GM21529 (cell line): ENCODE measurements around the gene RHBG.

Source experiments
- ATAC-seq: cut with Tn5 transposase; IDR thresholded peaks from one replicate; pipeline ENCODE4 v1.9.1; 2021; ENCODE audit not compliant: unreplicated experiment

RHBG gene

DNA sequence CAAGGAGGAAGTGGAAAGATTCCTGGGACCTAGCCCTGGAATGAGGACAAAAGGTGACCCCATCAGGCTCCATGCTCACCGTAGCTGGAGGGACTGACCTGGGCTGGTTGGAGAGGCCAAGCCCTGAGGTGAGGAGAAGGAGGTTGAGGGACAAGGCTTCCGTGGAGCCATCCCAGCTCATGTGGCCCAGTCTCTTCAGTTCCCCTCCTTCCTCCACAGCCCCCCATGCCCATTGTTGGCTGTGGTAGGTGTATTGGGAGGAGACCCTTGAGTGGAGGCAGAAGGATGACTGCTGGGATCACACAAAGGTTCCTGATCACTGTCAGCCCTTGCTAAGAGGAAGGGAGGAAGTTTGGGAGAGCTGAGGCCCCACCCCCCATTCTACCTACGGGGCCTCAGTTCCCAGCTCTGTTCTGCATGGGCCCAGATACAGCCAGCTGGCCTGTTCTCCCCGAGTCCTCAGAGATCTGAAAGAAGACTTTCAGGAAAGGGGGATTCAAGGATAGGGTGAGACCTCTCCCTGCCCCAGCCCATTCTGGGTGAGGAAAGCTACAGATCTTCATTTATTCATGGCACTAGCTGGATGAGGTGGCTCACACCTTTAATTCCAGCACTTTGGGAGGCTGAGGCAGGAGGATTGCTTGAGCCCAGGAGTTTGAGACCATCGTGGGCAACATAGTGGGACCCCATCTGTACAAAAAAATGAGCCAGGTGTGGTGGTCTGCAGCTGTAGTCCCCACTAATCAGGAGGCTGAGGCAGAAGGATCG, 17.3 kb downstream of the RHBG start:
- ATAC-seq, result no peak

DNA sequence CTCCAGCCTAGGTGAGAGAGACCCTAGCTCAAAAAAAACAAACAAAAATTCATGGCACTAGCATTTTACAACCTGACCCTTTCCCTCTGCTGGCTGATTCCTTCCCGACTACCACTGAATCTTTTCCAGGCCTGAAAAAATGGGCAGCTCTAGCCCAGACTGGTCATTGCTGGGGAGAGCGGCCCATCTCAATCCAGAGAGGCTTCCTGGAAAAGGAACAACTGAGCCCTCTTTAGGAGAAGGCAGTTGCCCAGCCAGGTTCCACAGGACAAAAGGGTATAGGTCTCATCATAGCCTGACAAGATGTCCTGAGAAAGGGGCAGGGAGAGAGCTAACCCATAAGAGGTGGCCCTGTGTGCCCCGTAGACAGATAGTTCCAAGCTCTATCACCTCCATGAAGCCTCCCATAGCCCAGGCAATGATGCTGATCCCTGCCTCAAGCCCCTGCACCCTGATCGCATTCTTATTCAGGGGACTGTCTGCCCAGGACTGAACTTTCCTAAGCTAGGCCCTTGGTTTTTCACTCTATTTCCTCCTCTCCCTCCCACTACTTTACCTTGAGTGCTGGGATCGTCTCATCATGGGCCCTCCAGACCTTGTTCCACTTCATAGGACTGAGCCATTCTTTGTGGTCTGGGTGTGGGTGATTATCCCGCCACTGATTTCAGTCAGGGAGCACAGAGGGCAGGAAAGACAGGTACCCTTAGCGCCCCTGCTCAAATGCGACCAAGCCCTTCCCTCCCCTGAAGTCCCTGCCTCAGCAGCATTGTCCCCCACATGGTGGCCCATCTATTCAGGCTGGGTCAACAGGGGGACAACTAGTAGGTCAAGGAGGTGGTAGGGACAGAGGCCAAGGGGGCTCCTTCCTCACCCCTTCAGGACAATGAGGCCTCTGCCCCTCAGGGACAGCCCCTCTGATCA, 18.2 kb downstream of the RHBG start:
- no peak for ATAC-seq

DNA sequence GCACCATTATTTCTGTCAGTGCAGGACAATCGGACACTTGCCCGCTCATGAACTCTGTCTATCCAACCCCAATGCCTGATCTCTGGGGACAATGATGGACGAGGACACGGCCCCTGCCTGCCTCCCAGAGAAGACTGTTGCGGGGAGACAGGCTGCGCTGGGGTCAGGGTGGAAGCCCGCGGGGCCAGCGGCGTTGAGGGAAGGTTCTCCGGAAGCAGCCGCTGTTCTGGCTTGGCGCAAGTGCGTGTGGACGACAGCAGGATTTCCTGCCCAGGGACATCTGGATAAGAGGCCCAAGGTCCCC, 18.8 kb downstream of the RHBG start:
- no peak for ATAC-seq

DNA sequence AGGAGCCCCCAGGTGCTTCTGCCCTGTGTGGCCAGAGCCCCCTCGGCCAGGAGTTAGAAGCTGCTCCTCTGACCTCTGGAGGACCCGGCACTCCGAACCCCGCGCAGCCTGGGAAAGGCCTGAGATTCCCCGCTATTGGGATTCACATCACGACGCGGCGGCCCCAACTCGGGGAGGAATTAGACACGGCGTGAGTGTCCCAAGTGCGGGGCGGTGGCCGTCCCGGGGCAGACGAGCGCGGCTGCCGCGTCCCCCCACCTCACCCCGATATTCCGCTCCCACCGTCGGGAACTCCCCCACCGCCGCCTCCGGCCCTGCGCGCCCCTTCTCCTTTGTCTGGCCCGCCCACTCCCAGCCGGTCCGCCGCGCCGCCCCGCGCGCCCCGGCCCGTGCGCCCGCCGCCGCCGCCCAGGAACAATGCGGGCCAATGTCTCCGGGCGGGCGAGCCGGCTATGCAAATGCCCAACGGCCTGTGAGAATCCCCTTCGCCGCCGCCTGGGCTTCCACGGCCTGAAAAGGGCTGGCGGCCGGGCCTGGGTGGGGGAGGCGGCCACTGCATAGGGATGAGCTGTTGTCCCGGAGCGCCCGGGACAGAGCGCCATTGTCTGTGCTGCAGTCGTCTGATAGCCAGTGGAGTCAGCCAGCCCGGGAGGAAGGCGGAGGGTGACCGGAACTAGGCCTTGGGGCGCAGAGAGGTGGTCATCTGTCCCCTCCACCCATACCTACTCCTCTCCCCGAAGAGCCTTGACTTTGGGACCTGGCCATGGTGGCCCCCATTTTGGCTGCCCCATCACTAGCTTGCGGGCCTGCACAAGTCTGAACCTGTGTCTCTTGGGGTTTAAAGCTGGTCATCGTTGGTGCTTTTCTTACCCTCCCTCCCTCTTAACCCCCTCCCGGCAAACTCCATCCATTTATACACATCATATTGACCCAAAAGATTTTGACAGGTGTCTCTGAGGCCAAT, 19.4 kb downstream of the RHBG start:
- no peak for ATAC-seq

DNA sequence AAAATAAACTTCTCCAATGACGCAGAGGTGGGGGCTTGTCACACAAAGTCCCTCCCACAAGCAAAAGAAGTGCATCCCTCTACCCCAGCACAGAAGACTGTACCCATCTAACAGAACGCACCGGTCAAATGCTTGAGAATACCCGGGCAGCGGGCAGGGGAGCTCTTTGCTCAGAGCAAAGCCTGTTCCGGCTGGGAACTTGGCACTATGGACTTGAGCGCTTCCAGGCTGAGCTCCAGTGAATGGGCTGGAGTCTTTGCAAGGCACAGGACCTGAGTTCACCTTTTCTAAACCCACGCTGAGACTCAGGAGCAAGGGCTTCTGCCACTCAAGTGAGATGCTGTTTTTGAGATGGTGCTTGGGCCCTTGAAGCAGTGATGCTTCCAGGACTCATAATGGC, 20.3 kb downstream of the RHBG start:
- no peak for ATAC-seq

DNA sequence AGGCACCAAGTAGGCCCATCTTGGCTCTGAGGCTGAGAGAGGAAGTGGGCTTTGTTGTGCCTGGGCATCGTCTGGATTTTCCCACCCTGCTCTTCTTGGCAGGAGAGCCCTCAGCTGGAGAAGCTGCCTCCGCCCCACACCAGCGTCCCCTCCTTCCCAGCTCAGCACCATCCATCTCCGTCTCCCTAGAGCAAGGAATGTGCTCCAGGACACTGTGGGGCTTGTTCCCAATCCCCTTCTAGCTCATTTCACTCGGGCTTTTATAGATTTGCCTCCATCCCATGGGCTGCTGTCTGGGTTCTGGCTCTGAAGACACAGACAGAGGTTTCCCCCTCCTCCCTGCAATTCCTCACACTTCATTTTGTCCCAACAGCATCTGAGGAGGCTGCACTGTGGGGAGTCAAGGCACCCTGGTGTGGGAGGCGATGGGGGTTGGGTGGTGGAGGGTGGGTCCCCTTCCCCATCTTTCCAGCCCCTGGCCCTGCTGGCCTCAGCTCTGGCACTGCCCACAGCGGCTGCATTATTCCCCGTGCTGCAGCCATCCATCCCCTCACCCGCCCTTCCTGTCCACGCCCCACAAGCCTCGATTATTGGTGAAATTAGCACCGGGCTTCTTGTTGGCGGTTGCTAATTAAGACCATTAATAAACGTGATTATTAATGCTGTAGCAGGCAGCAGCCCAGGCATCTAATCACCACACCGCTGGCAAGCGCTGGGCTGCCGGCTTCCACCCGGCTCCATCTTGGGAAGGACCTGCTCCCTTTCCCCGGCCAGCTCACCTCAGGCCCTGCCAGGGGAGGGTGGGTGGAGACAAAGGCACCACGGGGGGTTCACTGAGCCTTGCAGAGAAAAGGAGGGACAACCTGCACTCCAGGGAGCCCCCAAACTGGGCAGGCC, 21.7 kb downstream of the RHBG start:
- no peak for ATAC-seq

DNA sequence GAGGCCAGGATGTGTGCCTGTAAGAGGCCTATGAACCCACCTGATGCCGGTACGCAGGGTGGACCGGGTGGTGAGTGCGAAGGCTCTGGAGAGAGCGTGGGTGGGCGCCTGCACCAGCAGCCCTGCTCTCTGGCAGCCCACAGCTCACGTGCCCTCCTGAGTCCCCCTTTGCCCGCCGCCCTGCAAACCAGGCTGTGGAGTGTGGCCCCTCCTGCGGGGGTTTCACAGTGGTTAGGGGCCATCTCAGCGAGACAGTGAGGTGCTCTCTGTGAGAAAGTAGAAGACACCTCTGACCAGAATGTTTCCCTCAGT, 22.3 kb downstream of the RHBG start:
- ATAC-seq, result no peak

DNA sequence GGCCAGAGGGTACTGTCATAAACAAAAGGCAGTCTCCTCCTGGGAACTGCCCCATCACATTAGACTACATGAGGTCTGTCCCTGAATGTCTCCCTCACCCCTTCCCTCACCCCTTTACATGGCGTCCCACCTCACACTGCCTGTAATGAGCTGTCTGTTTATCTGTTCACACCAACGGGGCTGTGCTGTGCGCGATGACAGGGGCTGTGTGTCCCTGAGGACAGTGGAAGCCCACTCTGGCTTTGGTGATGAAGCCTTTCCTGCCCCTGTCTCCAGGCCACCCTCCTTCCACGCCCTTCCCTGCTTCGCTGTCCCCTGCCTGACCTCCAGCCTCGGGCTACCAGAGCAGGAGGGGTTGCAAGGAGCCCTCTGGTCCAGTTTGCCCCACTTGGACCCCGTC, 22.7 kb downstream of the RHBG start:
- no peak for ATAC-seq

DNA sequence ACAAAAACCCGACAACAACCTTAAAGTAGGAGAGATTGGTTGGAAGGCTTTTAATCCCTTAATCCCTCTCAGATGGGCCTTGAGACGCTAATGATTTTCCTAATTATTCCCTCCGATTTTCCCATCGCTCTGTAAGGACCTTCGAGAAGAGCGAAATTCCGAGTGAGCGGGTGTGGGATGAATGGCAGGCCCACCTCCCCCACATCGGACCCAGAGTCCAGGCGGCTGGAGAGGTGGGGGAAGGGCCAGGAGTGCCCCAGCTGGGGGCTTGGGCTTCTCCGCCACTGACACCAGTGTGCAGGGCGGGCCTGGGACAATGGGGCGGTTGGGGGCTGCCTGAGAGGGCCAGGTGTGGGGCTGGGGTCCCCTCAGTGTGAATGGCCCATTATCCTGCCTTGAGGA, 23.4 kb downstream of the RHBG start:
- ATAC-seq, result no peak

DNA sequence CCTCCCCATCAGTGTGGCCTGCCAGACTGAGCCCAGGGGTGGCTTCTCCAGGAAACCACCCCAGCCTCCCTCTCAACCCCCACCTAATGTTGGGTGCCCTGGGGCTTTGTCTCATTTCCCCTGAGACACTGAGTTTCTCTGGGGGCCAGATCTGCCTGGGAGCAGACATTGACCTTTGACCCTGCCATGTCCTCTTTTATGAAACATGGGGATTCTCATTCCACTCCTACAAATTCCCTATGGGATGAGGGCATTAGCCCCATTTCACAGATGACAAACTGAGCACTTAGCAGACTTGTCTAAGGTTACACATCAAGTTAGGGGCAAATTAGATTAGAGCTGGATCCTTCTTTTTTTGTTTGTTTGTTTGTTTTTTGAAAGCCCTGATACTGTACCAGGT, 24.1 kb downstream of the RHBG start:
- no peak for ATAC-seq

DNA sequence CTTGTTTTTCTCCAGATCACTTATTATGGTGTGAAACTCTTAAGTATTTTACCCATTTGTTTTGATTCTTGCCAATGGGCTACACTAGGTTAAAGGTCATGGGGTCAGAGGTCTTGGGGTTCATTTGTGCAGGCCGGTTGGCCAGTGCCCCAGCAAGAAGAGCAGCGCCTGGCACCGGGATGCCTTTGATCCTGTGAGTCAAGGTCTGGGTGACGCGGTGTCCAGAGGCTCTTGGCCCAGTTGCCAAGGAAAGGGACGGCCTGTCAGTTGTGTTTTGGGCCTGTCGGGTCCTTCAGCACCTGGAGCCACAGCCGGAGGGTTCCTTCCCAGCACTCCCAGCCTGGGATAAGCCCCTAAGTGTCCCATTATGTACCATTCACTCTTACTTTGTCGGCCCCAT, 25.1 kb downstream of the RHBG start:
- no peak for ATAC-seq

DNA sequence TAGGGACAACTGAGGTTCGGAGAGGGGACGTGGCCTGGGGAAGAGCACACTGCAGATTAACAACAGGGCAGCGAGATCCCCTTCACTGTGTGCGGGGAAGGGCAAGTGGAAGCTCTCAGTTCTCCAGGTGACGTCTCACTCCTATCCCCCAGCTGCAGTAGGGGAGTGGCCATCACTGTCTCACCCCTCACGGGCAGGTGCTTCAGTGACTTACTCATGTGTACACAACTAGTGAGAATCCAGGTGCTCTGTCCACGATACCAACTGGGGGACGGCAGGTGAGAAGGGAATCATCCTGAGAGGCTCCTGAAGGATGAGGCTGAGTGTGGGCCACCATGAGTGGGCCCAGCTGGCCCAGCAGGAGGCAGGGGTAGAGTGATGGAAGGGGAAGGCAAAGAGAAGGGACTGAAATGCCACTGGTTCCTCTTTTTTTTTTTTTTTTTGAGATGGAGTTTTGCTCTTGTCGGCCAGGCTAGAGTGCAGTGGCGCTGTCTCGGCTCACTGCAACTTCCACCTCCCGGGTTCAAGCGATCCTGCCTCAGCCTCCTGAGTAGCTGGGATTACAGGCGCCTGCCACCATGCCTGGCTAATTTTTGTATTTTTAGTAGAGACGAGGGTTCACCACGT, 25.9 kb downstream of the RHBG start:
- no peak for ATAC-seq

DNA sequence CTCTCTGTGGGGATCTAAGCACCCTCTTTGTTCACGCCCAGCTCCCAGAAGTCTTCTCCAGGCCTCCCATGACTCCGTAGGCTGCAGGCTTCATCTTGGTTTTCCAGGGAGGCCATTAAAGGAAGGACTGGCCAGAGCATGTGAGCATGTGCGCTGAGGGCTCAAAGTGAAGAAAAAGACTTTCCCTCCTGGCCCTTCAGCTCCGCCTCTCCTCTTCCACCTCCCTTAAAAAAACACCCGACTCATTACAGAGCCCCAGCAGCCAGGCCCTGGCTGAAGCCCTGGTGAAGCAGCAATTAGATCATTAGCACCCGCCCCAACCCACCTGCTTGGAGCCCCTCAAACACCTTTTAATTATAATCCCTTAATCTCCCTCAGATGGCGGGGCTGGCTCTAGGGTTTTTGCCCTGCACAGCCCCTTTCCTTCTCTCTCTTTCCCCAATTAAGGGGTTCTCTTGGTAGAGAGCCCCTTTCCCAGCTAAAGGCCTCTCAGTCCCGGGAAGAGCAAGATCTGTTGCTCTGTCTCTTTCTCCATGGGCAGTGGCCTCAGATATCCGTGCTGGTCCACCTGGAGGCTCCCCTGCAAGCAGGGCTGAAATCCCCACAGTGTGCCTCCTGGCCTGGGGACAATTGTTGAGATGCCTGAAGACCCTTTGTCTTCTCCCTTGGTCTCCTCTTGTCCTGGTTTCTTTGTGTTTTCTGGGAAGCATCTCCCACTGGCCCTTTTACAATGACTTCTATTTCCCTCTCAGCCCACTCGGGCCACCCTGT, 30.5 kb downstream of the RHBG start:
- ATAC-seq, result no peak

DNA sequence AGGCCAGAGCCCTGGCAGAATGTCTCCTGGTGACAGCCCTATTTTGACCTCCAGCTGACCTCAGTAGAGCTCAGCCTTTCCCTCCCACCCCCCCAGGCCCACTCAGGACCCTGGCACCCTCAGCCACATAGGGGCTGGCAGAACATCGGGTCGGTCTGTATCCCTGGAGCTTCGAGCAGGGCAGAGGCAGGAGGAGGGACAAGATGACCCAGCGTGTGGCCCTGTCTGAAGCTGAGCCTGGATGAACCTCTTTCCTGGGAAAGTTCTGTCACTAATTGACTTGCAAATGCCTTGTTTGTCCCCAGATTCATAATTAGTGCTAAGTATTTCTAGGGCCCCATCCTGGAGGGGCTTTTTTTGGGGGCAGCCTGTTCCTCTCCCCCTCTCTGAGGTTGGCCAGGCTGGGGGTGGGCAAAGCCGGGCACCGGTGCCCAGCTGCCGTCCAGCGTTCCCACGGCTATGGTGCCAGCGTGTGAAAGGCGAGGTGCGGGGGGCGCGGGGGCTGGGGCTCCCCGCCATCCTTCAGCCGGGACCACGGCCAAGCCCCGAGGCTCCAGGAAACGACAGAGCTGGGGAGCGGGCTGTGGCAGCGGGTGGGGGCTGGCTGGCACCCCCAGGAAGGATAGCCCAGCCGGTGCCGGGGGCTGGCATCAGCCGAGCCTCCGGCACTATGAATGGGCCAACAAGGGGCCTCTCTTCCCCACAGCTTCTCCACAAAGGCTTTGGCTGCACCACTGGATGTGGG, 31.4 kb downstream of the RHBG start:
- no peak for ATAC-seq

DNA sequence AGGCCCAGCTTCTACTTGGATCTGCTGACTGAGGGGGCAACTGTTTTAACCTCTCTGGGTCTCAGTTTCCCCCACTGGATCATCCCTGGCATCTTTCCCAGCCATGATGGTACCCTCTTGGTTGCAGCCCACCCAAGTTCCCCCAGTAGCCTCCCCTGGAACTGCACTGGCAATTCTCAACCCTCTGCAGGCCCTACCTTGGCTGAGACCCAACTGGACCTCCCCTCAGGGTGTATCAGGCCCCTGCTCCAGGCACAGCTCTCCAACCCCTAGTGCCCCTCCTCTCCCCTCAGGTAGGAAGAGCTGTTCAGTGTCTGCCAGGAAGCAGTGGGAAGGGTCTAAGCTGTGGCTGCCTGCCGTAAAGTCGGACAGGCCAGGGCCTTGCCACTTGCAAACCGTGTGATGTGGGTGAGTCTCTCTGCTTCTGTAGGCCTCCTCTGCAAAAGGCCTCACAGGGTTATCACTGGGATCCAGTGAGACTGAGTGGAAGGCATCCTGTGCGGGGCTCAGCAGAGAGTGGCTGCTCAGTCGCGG, 32.1 kb downstream of the RHBG start:
- no peak for ATAC-seq

DNA sequence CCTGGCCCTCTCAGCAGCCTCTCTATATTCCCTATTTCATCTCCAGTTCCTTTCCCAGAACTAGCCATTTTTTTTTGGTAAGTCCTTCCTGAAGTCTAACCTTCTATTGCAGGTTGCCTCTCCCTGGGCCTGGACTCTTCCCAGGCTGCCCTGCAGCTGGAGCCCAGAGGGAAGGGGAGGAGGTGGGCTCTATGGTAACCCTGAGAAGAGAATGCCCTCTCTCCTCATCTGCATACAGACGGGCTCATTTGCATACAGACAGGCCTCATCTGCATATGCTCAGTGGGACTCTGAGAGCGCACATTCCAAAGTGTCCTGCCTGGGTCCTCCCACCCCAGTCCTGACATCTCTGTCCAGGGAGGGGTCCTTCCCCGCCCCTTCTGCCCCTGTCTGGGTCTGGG, 32.7 kb downstream of the RHBG start:
- ATAC-seq, result no peak

DNA sequence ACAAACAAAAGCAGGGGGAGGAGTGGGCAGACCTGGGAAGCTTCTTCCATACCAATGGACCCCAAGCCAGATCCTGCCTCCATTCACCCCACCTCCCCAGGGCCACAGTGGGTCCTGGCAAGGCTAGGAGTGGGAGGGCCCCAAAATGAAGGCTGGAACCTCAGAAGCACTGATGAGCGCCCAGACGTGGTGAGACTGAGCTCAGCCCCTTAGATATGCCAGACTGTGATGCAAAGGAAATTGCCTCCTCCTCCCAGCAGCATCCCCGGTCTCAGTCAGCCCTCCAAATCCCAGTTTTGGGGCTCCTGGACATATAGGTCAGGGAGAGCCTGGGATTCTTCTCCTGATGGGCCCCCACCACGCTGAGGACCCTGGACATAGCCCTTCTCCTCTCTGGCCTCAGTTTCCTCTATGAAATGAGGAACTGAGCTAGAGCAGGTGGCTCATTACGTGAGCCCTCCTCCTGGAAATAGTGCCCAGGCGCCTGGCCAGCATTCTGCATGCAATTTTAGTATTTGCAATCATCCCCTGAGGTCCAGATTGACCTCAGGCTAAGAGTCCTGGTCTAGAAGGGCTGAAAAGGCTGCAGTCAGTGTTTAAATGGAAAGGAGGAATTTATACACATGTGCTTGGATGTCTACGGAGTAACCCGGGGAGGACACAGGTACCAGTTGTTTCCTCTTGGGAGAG, 33.5 kb downstream of the RHBG start:
- no peak for ATAC-seq

DNA sequence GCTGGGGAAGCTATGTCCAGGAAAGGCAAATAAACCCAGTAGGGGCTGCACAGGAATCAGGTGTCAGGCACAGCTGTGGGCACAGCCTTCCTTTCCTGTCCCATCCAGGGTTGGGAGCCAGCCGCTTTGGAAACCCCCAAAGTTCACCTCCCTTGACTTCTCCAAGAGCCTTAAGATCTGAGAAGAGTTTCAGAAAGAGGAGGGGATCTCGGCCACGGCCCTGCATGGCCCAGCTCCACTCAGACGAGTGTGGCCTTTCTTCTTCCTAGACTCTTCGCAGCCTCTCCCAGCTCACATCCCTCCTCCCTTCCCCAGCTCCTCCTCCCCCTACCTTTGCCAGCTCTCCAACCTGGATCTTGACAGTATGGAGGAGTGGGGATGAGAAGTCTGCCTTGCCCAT, 36.7 kb downstream of the RHBG start:
- no peak for ATAC-seq
